Chondrocyte (in vitro differentiated cells): ENCODE measurements around the gene CAMK2B. TPM values are rescaled to one million over a fixed set of nuclear protein-coding genes. Genes with fewer than 3 reads are reported as not detected.

Experiments used
- DNase-seq: peaks from one replicate; pipeline ENCODE4 v3.0.0; 2021; ENCODE audit warnings: mixed read lengths, low spot score
- H3K27ac Mint-ChIP-seq: one replicate; pipeline ENCODE4 v1.8.0; 2021; ENCODE audit warnings: mild to moderate bottlenecking, moderate library complexity, mixed read lengths; ENCODE audit not compliant: unreplicated experiment
- H3K27me3 Mint-ChIP-seq: 2 replicates; pipeline ENCODE4 v1.8.0; 2021; ENCODE audit warnings: low read depth, mixed read lengths
- H3K36me3 Mint-ChIP-seq: 2 replicates; pipeline ENCODE4 v1.8.0; 2021; ENCODE audit warnings: low read depth, mixed read lengths
- H3K4me1 Mint-ChIP-seq: 2 replicates; pipeline ENCODE4 v1.8.0; 2021; ENCODE audit warnings: low read depth, mild to moderate bottlenecking, mixed read lengths
- H3K4me3 Mint-ChIP-seq: one replicate; pipeline ENCODE4 v1.8.0; 2021; ENCODE audit warnings: mild to moderate bottlenecking, moderate library complexity, mixed read lengths; ENCODE audit not compliant: unreplicated experiment
- H3K9me3 Mint-ChIP-seq: 2 replicates; pipeline ENCODE4 v1.8.0; 2021; ENCODE audit warnings: low read depth, mixed read lengths
- CTCF ChIP-seq: fragments of 200-600 bp; sonication (generic); IDR thresholded peaks from 2 replicates; pipeline ENCODE4 v1.5.0; 2021; ENCODE audit warnings: antibody characterized with exemption, mild to moderate bottlenecking, moderate library complexity
- total RNA-seq: library from RNA; stranded (reverse); gene quantifications from 3 replicates; pipeline ENCODE4 v1.2.1, GENCODE V29; 2021

The CAMK2B gene
- total RNA-seq, 1 donor from 2014 or later: 0.27 TPM

DNA sequence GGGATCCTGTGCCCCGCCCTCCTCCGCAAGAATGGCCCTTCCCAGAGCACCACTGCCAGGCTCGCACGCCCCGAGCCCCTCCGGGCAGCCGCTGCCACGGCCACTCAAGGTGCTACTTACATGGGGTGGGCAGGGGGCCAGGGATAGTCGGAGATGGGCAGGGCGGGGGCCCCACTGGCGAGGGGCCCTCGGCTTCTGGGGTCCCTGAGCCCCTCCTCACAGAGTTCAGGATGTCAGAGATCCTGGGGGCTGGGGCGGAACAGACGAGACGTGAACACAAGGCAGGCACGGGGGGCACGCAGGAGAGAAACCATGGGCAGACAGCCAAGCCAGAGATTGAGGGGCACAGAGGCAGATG, 99.0 kb downstream of the CAMK2B start:
- no peaks in the 10 kb centered on the region for H3K9me3 Mint-ChIP-seq

GRCh38 chr7:44225566-44226395, 99.6 kb downstream of the CAMK2B start:
- Mint-ChIP-seq H3K9me3 (no peaks in the 10 kb centered on the region), H3K27me3 (peaks cover 12% of the 10 kb centered on the region), H3K4me3 (no peak overlapping the region), H3K27ac (no peak overlapping the region), H3K4me1 (no peaks in the 10 kb centered on the region), H3K36me3 (no peaks in the 10 kb centered on the region)
- no peak for TF ChIP-seq CTCF
- DNase-seq: peak; percentile 70

More for the DNA sequence above, 99.0 kb downstream of the CAMK2B start:
- peak; percentile 73 for DNase-seq
- no peak for TF ChIP-seq CTCF
- Mint-ChIP-seq H3K4me3 (no peak overlapping the region), H3K27ac (no peak overlapping the region), H3K36me3 (no peaks in the 10 kb centered on the region), H3K4me1 (no peaks in the 10 kb centered on the region), H3K27me3 (peaks cover 12% of the 10 kb centered on the region)

DNA sequence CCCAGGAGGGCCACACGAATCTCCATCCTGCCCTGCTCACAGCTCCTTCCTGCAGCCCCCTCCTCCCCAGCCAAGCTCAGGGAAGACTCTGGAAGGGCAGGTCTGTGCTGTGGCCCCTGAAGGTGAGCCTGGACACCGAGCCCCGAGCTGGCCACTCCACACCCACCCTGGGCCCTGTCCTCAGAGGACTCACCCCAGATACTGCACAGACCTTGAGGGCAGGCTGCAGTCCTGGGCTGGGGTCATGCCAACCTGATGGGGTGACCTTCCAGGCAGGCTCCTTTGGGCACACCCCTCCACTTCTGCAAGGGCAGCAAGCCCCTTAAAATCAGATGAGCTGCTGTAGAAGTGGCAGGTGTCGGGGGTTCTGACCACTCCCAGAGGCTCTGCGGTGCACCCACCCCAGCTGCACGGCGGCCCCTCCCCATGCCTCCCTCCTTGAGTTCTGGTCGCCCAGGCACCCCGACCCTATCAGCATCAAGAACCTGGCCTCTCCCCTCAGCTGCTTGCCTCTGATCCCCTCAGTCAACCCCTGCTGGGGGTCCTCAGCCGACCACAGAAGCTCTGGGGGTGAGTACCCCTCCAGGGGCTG, 100.3 kb downstream of the CAMK2B start:
- no peaks in the 10 kb centered on the region for H3K36me3 Mint-ChIP-seq

DNA sequence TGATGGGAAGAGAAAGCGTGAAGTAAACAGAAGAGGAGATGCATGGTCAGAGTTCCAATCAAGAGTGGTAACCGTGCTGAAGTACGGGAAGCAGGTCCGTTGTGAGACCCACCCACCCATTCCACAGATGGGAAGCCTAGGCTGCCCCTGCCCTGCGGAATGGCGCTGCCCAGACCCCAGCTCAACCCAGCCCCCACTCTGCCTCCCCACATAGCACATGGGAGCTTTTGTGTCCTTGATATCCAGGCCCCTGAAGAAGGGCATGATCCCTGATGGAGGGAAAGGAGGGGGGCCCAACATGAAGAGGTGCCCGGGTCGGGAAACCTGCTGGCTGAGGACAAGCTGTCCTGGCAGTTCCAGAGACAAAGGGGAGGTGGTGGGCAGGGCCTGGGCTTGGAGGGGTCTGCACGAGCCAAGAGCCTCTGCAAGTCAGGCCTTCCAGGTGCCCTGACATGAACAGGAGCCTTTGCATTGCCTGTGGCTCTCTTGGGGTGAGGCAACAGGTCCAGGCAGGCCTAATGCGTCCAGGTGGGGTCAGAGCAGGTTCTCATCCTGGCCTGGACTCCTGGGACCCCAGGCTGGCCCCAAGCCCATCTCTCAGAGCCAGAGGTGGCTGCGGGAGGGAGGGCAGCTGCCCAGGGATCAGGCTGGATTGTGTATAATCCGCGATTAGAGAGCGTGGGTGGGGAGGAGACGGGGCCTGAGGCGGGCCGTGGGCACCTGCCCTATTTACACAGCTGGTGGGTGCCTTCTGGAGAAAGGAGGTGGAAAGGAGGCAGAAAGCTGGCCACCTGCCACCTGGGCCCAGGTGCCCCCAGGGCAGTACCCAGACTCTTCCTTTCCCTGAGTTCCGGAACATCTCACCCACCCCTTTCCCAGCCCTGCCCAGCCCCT, 101.1 kb downstream of the CAMK2B start:
- peak; percentile 71 for DNase-seq
- Mint-ChIP-seq H3K4me1 (no peaks in the 10 kb centered on the region), H3K27ac (no peak overlapping the region), H3K9me3 (no peaks in the 10 kb centered on the region), H3K36me3 (no peaks in the 10 kb centered on the region), H3K27me3 (peaks cover 12% of the 10 kb centered on the region), H3K4me3 (no peak overlapping the region)
- TF ChIP-seq CTCF: no peak

More for the DNA sequence above, 100.3 kb downstream of the CAMK2B start:
- no peaks in the 10 kb centered on the region for H3K4me1 Mint-ChIP-seq
- H3K27me3 Mint-ChIP-seq: peaks cover 12% of the 10 kb centered on the region
- H3K27ac Mint-ChIP-seq: no peak overlapping the region
- H3K4me3 Mint-ChIP-seq: no peak overlapping the region
- DNase-seq: peak; percentile 77
- no peak for TF ChIP-seq CTCF
- H3K9me3 Mint-ChIP-seq: no peaks in the 10 kb centered on the region
